Stimulated activated CD8-positive, alpha-beta memory T cell treated with anti-CD3 and anti-CD28 coated beads, Interleukin-15, amount 100 ng/mL, for 1 hour (primary cell): Measurements from ENCODE around the gene RNF11.
A peak's percentile ranks its signal among the peaks of the same experiment; 100 is the strongest.
"Not testable (repeated sequence)": the region's sequence is repeated elsewhere in the genome, so short reads cannot be mapped to it uniquely, and the experiment has no call there.

Source experiments
- DNase-seq: peaks from one replicate; pipeline ENCODE4 v3.0.0-alpha.2; 2020; ENCODE audit warnings: low read depth

RNF11 gene

GRCh38 chr1:51235673-51236530 is at the start of gene RNF11:
Gene RNF11, plus strand, starts transcription at chr1:51236273. Its CDS starts 484 bp downstream, at chr1:51236757.
- DNase-seq = peak; percentile 81

GRCh38 chr1:51188230-51188629 is 47.8 kb upstream of the RNF11 start:
- DNase-seq = no peak

- DNase-seq = peak; percentile 6
Observed at GRCh38 chr1:51189421-51190073, 46.5 kb upstream of the RNF11 start.

GRCh38 chr1:51190961-51191360 is 45.1 kb upstream of the RNF11 start:
- DNase-seq = no peak

- peak; percentile 39 for DNase-seq
Observed at GRCh38 chr1:51192213-51192843, 43.7 kb upstream of the RNF11 start.

GRCh38 chr1:51193564-51193963 is 42.5 kb upstream of the RNF11 start:
- no peak for DNase-seq

DNA sequence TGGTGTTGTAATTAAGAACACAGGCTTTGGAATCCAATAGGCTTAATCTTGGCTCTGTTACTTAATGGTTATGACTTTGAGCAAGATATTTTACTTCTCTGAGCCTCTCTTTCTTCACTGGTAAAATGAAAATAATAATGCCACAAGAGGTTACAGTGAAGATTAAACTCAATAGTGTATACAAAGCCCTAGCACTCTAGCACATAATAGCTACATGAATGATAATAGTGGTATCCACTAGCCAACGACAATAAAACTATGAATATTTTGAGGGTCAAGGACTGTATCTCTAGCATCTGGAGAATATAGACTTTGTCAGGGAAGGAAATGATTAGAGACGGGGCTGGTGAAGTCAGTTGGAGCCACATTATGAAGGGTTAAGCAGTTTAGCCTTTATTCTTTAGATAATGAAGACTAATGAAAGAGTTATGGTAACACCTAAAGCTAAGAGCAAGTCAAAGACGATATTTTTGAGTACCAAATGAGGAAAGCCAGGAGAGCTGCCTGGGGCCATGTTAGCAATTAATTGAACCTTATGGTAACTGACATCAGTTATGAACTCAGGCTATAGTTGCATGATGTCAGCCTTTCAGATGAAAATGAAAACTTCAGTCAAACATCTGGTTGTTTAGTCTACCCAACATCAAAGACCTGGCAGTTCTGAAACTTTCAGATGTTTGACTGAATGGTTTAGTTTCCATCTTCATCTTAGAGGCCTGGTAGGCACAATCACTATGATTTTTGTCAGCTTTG is 32.8 kb upstream of the RNF11 start:
- DNase-seq = no peak

GRCh38 chr1:51203874-51204245 is 32.2 kb upstream of the RNF11 start:
- DNase-seq = no peak

GRCh38 chr1:51210055-51210454 is 26.0 kb upstream of the RNF11 start:
- no peak for DNase-seq

DNA sequence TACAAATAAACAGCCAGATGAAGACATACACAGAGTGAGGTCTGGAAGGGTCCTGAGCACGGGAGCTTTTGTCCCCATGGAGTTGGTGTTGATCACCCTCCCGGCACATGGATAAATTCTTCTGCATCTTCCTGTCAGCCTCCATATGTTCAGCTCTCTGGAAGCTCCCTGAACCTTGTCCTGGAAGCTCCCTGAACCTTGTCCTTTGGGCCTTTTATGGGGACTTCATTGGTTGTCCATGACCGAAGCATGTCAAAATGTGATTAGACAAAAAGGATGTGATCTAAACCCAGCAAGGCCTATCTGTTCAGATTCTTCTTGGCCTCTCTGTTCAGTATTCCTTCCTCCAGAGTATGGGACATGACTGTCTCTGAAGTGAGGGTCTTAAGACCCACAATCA is 25.4 kb upstream of the RNF11 start:
- no peak for DNase-seq

- DNase-seq = no peak
Observed at GRCh38 chr1:51214615-51215131, 21.4 kb upstream of the RNF11 start.

DNA sequence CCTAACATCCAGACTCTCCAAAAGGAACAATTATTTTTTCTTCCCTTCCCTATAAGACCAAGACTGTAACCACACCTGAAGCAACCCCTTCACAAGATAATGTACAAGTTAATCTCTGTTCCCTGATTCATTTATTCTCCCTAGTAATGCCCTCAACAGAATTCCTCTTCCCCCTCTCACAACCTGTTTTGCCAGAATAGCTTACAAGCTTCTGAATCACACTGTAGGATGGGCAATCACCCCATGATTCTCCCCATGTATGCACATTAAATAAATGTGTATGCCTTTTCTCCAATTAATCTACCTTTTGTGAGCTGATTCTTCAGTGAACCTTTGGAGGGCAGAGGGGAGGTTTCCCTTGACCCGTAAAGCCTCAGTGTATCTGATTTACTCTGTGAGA is 20.9 kb upstream of the RNF11 start:
- no peak for DNase-seq

DNA sequence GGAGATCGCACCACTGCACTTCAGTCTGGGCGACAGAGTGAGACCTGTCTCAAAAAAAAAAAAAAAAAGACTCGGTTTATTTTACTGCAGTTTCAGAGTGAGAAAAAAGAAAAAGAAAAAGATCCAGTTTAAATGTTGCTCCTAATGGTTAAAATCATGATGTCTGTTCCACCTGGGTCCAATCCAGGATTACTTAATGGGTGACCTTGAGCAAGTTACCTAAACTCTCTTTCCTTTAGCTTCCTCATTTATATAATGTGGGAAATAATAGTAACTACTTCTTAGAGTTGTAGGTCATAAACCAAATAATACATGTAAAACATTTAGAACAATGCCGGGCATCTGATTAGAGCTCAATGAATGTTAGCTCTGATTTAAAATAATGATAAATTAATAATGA is 19.4 kb upstream of the RNF11 start:
- no peak for DNase-seq

DNA sequence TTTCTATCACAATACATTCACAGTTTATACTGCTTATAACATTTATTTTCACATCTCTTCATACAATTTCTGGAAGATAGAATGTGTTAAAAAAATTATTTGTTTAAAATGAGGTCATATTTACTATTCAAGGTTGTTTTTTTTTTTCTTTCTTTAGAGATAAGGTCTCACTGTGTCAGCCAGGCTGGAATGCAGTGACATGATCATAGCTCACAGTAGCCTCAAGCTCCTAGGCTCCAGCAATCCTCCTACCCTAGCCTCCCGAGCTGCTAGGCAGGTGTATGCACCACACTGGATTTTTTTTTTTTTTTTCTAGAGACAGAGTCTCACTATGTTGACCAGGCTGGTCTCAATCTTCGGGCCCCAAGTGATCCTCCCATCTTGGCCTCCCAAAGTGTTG is 19.0 kb upstream of the RNF11 start:
- DNase-seq = no peak

DNA sequence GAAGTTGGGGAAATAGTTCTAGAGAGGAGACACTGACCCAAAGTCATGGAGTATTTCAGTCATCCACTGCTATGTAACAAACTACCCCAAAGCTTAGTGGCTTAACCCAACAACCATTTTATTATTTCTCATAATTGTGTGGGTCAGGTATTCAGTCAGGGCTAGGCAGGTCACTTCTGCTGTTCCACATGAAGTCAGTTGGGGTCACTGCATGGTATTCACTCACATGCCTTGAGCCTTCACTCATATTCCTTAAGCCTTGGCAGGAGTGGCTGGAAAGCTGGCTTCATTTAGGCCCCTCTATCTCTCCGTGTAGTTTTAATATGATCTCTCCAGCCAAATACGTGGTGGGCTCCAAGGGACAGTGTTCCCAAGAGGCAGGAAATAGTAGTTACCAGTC is 17.5 kb upstream of the RNF11 start:
- no peak for DNase-seq

DNA sequence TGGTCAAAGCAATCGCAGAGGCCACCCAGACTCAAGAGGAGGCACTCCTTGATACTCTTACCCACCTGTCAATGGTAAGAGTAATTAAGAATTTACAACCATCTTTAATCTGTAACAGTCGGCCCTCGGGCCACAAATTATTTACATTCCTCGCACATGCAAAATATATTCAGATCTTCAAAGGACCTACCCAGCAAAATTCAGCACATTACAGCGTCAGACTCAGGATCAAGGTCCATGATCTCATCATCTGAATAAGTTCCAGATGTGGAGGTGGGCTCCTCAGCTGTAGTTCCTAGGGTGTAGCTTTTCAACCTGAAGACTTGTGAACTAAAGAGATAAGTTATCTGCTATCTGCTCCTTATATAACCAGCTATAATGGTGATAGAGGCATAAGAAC is 17.1 kb upstream of the RNF11 start:
- no peak for DNase-seq

DNA sequence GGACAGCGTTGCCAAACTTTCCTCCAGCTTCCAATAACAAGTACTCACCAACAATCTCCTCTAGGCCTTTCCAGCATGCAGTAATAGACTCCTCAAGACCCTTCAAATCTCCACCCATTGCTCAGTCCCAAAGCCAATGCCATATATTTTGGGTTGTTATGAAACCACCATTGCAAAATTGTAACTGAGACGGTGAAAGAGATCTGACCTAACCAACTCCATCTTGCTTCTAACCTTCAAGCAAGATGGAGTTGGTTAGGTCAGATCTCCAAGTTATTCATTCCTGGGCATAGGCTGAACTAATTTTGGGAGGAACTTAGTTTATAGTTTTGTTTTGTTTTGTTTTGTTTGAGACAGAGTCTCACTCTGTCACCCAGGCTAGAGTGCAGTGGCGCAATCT is 14.5 kb upstream of the RNF11 start:
- DNase-seq = not testable (repeated sequence)

DNA sequence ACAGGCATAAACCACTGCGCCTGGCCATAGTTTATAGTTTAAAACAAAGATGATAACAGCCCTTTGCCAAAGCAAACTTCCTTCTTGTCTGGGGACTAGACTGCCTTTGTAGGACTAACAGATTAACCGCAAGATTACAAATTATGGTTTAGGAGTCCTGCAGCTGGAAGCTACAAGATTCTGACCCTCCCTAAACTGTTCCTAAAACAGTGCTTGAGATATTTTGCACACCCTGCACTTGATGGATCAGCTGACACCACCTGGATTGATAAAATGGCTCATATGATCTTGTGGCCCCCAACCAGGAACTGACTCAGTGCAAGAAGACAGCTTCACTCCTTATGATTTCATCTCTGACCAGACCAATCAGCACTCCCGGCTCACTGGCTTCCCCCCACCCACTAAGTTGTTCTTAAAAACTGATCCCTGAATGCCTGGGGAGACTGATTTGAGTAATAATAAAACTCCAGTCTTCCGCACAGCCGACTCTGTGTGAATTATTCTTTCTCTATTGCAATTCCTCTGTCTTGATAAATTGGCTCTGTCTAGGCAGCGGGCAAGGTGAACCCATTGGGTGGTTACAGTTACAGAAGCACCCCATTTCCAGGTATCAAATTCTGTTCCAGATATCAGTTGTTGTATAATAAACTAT is 13.8 kb upstream of the RNF11 start:
- no peak for DNase-seq

DNA sequence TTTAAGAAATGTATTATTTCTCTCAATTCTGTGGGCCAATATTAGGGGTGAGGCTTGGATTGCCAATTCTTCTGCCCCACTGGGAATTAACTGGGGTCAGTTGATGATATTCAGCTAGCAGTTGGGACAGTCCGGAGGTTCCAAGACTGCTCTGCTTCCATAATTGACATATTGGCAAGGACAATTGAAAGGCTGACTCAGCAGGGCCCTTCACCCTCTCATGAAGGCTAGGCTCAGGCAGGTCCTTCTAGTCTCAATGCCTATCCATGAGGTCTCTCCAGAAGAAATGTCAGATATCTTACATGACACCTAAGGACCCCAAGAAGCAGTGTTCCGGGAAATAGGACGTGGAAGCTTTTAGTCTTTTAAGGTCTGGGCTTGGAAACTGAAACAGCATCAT is 13.3 kb upstream of the RNF11 start:
- no peak for DNase-seq

- no peak for DNase-seq
Observed at GRCh38 chr1:51224255-51224654, 11.8 kb upstream of the RNF11 start.

- DNase-seq = not testable (repeated sequence)
Observed at GRCh38 chr1:51227231-51227960, 8.7 kb upstream of the RNF11 start.
